Liver (tissue), 9 donors: ENCODE data around the gene COP1. TPM values are rescaled to one million over a fixed set of nuclear protein-coding genes. Genes with fewer than 3 reads are reported as not detected.

Experiments used
- DNase-seq: peaks from one replicate; pipeline ENCODE4 v3.0.0-alpha.2; 2017; ENCODE audit warnings: low spot score
- H3K27ac ChIP-seq, 2 donors: one replicate each; pipeline ENCODE4 v1.7.0; 2013; ENCODE audit warnings: inconsistent platforms in 2 of 2, low read length in 2 of 2, control low read depth in 1 of 2, low read depth in 1 of 2, mild to moderate bottlenecking in 1 of 2
- H3K27me3 ChIP-seq, 4 donors: one replicate each; pipeline versions ENCODE4 v1.6.1 to v1.7.0; 2013; ENCODE audit warnings: low read length in 3 of 4, inconsistent platforms in 1 of 4, mild to moderate bottlenecking in 1 of 4, moderate library complexity in 1 of 4; ENCODE audit not compliant: control insufficient read depth in 4 of 4, insufficient read depth in 4 of 4
- H3K36me3 ChIP-seq, 4 donors: one replicate each; pipeline versions ENCODE4 v1.6.1 to v1.7.0; 2013; ENCODE audit warnings: low read length in 3 of 4, mild to moderate bottlenecking in 3 of 4, low read depth in 1 of 4, moderate library complexity in 1 of 4; ENCODE audit not compliant: control insufficient read depth in 4 of 4, insufficient read depth in 3 of 4
- H3K4me1 ChIP-seq, 4 donors: one replicate each; pipeline versions ENCODE4 v1.6.1 to v1.7.0; 2013; ENCODE audit warnings: low read length in 3 of 4, mild to moderate bottlenecking in 3 of 4, moderate library complexity in 1 of 4; ENCODE audit not compliant: control insufficient read depth in 4 of 4, insufficient read depth in 4 of 4
- H3K4me3 ChIP-seq, 3 donors: one replicate each; pipeline versions ENCODE4 v1.6.1 to v1.7.0; 2013; ENCODE audit warnings: low read length in 3 of 3, control low read depth in 1 of 3, low read depth in 1 of 3, mild to moderate bottlenecking in 1 of 3
- H3K9ac ChIP-seq, 2 donors: one replicate each; pipeline ENCODE4 v1.7.0; 2013; ENCODE audit warnings: low read length in 2 of 2, mild to moderate bottlenecking in 2 of 2, moderate library complexity in 2 of 2, control low read depth in 1 of 2, low read depth in 1 of 2
- H3K9me3 ChIP-seq, 4 donors: one replicate each; pipeline versions ENCODE4 v1.6.1 to v1.7.0; 2013; ENCODE audit warnings: low read length in 3 of 4; ENCODE audit not compliant: control insufficient read depth in 4 of 4
- CTCF ChIP-seq: fragments of 150-350 bp; IDR thresholded peaks from 2 replicates; pipeline ENCODE4 v1.5.1; 2017; ENCODE audit warnings: improper control_type of control experiment, low read depth, low read length; ENCODE audit not compliant: missing input control
- FOXA1 ChIP-seq: IDR thresholded peaks from 2 replicates; pipeline ENCODE4 v1.6.1; 2016; ENCODE audit warnings: antibody characterized with exemption
- FOXA2 ChIP-seq: IDR thresholded peaks from 2 replicates; pipeline ENCODE4 v1.6.1; 2016; ENCODE audit warnings: antibody characterized with exemption
- GABPA ChIP-seq, 2 donors: IDR thresholded peaks in 1 of 2; conservative IDR thresholded peaks in 1 of 2; 2 replicates each; pipeline ENCODE4 v1.6.1; 2016; ENCODE audit warnings: antibody characterized with exemption in 2 of 2, mild to moderate bottlenecking in 1 of 2, moderate library complexity in 1 of 2
- HNF4G ChIP-seq: IDR thresholded peaks from 2 replicates; pipeline ENCODE4 v1.6.1; 2016; ENCODE audit warnings: antibody characterized with exemption
- JUND ChIP-seq, 2 donors: IDR thresholded peaks; 2 replicates each; pipeline ENCODE4 v1.6.1; 2016; ENCODE audit warnings: antibody characterized with exemption in 2 of 2
- NR2F2 ChIP-seq: IDR thresholded peaks from 2 replicates; pipeline ENCODE4 v1.6.1; 2016; ENCODE audit warnings: antibody characterized with exemption
- RAD21 ChIP-seq, 2 donors: IDR thresholded peaks; 2 replicates each; pipeline ENCODE4 v1.6.1; 2016; ENCODE audit warnings: antibody characterized with exemption in 2 of 2, mild to moderate bottlenecking in 2 of 2
- REST ChIP-seq: IDR thresholded peaks from 2 replicates; pipeline ENCODE4 v1.6.1; 2016; ENCODE audit warnings: antibody characterized with exemption, mild to moderate bottlenecking
- RXRA ChIP-seq, 2 donors: IDR thresholded peaks; 2 replicates each; pipeline ENCODE4 v1.6.1; 2017 to 2018; ENCODE audit warnings: antibody characterized with exemption in 2 of 2, mild to moderate bottlenecking in 1 of 2
- SP1 ChIP-seq: IDR thresholded peaks from 2 replicates; pipeline ENCODE4 v1.6.1; 2018; ENCODE audit warnings: antibody characterized with exemption, mild to moderate bottlenecking
- TAF1 ChIP-seq: conservative IDR thresholded peaks from 2 replicates; pipeline ENCODE4 v1.6.1; 2016; ENCODE audit warnings: antibody characterized with exemption, mild to moderate bottlenecking
- YY1 ChIP-seq: IDR thresholded peaks from 2 replicates; pipeline ENCODE4 v1.6.1; 2016; ENCODE audit warnings: antibody characterized with exemption, mild to moderate bottlenecking
- ZBTB33 ChIP-seq: IDR thresholded peaks from 2 replicates; pipeline ENCODE4 v1.6.1; 2016; ENCODE audit warnings: antibody characterized with exemption
- WGBS: extraction: QIAGEN DNeasy Blood & Tissue Kit; methylation state at CpG from one replicate; pipeline ENCODE4 v1.1.7; 2013; 5-methylcytosine and 5-hydroxymethylcytosine counted together
- polyA plus RNA-seq, 2 donors: library from polyadenylated mRNA; stranded (reverse) in 1 of 2; unstranded in 1 of 2; fragments of 200-250 nt in 1 of 2; fragments of >200 nt in 1 of 2; fragmentation: Nextera tagmentation in 1 of 2; extraction: Ambion mirVana in 1 of 2; gene quantifications; one replicate each; pipeline versions ENCODE4 v1.2.1 to v1.2.3, GENCODE V29; 2013 to 2015
- total RNA-seq, 2 donors: library from RNA; depleted of rRNA; stranded (reverse); fragments of >200 nt; gene quantifications; one replicate each; pipeline ENCODE4 v1.2.3, GENCODE V29; 2014
- TF ChIP-seq, protein P1 (sequence below): IDR thresholded peaks from 2 replicates; pipeline ENCODE4 v1.6.1; 2016; ENCODE audit warnings: antibody characterized with exemption
- donor health status: healthy.
- donor health status: healthy.
- donor health status: healthy.
- donor health status: healthy.
- donor health status: healthy.

The COP1 gene
- total and polyA plus RNA-seq, 4 donors, result 14.7 to 35.7 (median 22.5) TPM

GRCh38 chr1:176220100-176220689 lies 13.1 kb upstream of the COP1 start (continued):
- TF ChIP-seq, protein P1, sequence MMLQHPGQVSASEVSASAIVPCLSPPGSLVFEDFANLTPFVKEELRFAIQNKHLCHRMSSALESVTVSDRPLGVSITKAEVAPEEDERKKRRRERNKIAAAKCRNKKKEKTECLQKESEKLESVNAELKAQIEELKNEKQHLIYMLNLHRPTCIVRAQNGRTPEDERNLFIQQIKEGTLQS, result no peak
- no peak for TF ChIP-seq FOXA2

GRCh38 chr1:176217461-176218099 lies 10.5 kb upstream of the COP1 start:
- H3K27me3 ChIP-seq, result no peaks in the 10 kb centered on the region
- TF ChIP-seq NR2F2, result no peak
- TF ChIP-seq ZBTB33, result no peak
- no peak for TF ChIP-seq CTCF
- no peak for TF ChIP-seq FOXA2
- TF ChIP-seq YY1, result no peak
- TF ChIP-seq SP1, result no peak
- no peaks in the 10 kb centered on the region for H3K9me3 ChIP-seq
- no peak overlapping the region for H3K4me3 ChIP-seq
- no peak for DNase-seq
- H3K4me1 ChIP-seq, result no peaks in the 10 kb centered on the region
- no peak overlapping the region for H3K9ac ChIP-seq
- no peaks in the 10 kb centered on the region for H3K36me3 ChIP-seq
- no peak overlapping the region for H3K27ac ChIP-seq

GRCh38 chr1:176216031-176216430 lies 8.9 kb upstream of the COP1 start:
- Histone ChIP-seq H3K27ac (no peak overlapping the region), H3K4me1 (no peaks in the 10 kb centered on the region), H3K36me3 (no peaks in the 10 kb centered on the region), H3K9ac (no peak overlapping the region), H3K27me3 (no peaks in the 10 kb centered on the region), H3K9me3 (no peaks in the 10 kb centered on the region), H3K4me3 (no peak overlapping the region)
- TF ChIP-seq FOXA2, result no peak
- no peak for TF ChIP-seq HNF4G
- no peak for TF ChIP-seq GABPA (IDR thresholded peaks at IDR 0.05 in 1 of 2, conservative IDR thresholded peaks at IDR 0.05 in 1 of 2)
- no peak for TF ChIP-seq CTCF
- no peak for TF ChIP-seq REST
- no peak for TF ChIP-seq RAD21 (IDR thresholded peaks at IDR 0.05)
- no peak for TF ChIP-seq NR2F2
- no peak for TF ChIP-seq FOXA1
- TF ChIP-seq TAF1, result no peak
- no peak for TF ChIP-seq YY1
- TF ChIP-seq, protein P1, result no peak
- TF ChIP-seq JUND (IDR thresholded peaks at IDR 0.05), result no peak
- no peak for TF ChIP-seq RXRA (IDR thresholded peaks at IDR 0.05)
- TF ChIP-seq ZBTB33, result no peak
- WGBS, result 44% methylated on average over 1 of the region's 1 CpG
- no peak for DNase-seq
